Endothelial cell of coronary artery (primary cell): ENCODE results near the gene SPACA4. TPM values are rescaled to one million over a fixed set of nuclear protein-coding genes. Genes with fewer than 3 reads are reported as not detected.

Experiments used
- total RNA-seq: library from RNA; depleted of rRNA; stranded (reverse); fragments of >200 nt; gene quantifications from 2 replicates; pipeline ENCODE4 v1.2.3, GENCODE V29; 2014

Gene SPACA4
- total RNA-seq: not detected in 2 replicates

GRCh38 chr19:48606463-48607358, at the start of gene SPACA4:
TSS of gene SPACA4 (plus strand) at chr19:48606742. CDS start at chr19:48606979, 237 bp downstream.

GRCh38 chr19:48614436-48615230, 8.1 kb downstream of the SPACA4 start, which contains the start of gene FAM83E:
TSS of gene FAM83E (minus strand) at chr19:48615076. CDS start at chr19:48613372, 1,704 bp downstream.

GRCh38 chr19:48618916-48619691, 12.6 kb downstream of the SPACA4 start, which contains the start of the genes RPL18 and SPHK2:
TSS of gene RPL18 (minus strand) at chr19:48619178. CDS start at chr19:48619143, 35 bp downstream.
TSS of gene SPHK2 (plus strand) at chr19:48619506. CDS start at chr19:48620515, 1,009 bp downstream.

GRCh38 chr19:48636859-48637448, 30.4 kb downstream of the SPACA4 start, which contains the start of gene DBP:
TSS of gene DBP (minus strand) at chr19:48637379. CDS start at chr19:48636994, 385 bp downstream.

GRCh38 chr19:48646001-48646721, 39.6 kb downstream of the SPACA4 start, which contains the start of gene CA11:
TSS of gene CA11 (minus strand) at chr19:48646187. CDS start at chr19:48645632, 555 bp downstream.

Other genes starting within 250 kb of the SPACA4 start
- 2.0 and 2.6 TPM in 2 replicates for gene TMEM143, start 242.8 kb upstream of the SPACA4 start, total RNA-seq
- not detected in 2 replicates for gene SYNGR4, start 242.4 kb upstream of the SPACA4 start, total RNA-seq
- 43.4 and 47.6 TPM in 2 replicates for gene KDELR1, start 215.2 kb upstream of the SPACA4 start, total RNA-seq
- 0.27 and 0.66 TPM in 2 replicates for gene GRIN2D, start 213.1 kb upstream of the SPACA4 start, total RNA-seq
- gene GRWD1, start 160.8 kb upstream of the SPACA4 start, total RNA-seq: 30.1 and 31.1 TPM in 2 replicates
- 0.36 and 0.75 TPM in 2 replicates for gene KCNJ14, start 151.2 kb upstream of the SPACA4 start, total RNA-seq
- gene CYTH2, start 137.4 kb upstream of the SPACA4 start, total RNA-seq: 58.9 and 69.9 TPM in 2 replicates
- gene LMTK3, start 94.9 kb upstream of the SPACA4 start, total RNA-seq: under 0.01 and 0.28 TPM in 2 replicates
- gene SULT2B1, start 54.6 kb upstream of the SPACA4 start, total RNA-seq: not detected in 2 replicates
- gene FAM83E, start 8.3 kb downstream of the SPACA4 start, total RNA-seq: 0.56 and 0.90 TPM in 2 replicates
- gene RPL18, start 12.4 kb downstream of the SPACA4 start, total RNA-seq: 2,428 and 2,851 TPM in 2 replicates
- gene SPHK2, start 12.8 kb downstream of the SPACA4 start, total RNA-seq: 4.6 and 5.0 TPM in 2 replicates
- 0.81 and 1.6 TPM in 2 replicates for gene DBP, start 30.6 kb downstream of the SPACA4 start, total RNA-seq
- gene CA11, start 39.4 kb downstream of the SPACA4 start, total RNA-seq: 1.3 and 1.7 TPM in 2 replicates
- gene NTN5, start 66.3 kb downstream of the SPACA4 start, total RNA-seq: under 0.01 TPM in 1 of 2 replicates, not detected in the other
- gene FUT2, start 89.2 kb downstream of the SPACA4 start, total RNA-seq: not detected in 2 replicates
- 0.09 and 0.38 TPM in 2 replicates for gene MAMSTR, start 113.0 kb downstream of the SPACA4 start, total RNA-seq
- gene RASIP1, start 133.9 kb downstream of the SPACA4 start, total RNA-seq: 54.5 and 70.3 TPM in 2 replicates
- gene IZUMO1, start 140.2 kb downstream of the SPACA4 start, total RNA-seq: 0.27 and 0.38 TPM in 2 replicates
- 4.5 and 6.9 TPM in 2 replicates for gene FUT1, start 145.9 kb downstream of the SPACA4 start, total RNA-seq
- not detected in 2 replicates for gene FGF21, start 148.8 kb downstream of the SPACA4 start, total RNA-seq
- 36.6 and 36.9 TPM in 2 replicates for gene BCAT2, start 204.3 kb downstream of the SPACA4 start, total RNA-seq
- 4.6 and 4.9 TPM in 2 replicates for gene HSD17B14, start 229.7 kb downstream of the SPACA4 start, total RNA-seq